ENCODE measurements around the gene MXD4.

The MXD4 gene

DNA sequence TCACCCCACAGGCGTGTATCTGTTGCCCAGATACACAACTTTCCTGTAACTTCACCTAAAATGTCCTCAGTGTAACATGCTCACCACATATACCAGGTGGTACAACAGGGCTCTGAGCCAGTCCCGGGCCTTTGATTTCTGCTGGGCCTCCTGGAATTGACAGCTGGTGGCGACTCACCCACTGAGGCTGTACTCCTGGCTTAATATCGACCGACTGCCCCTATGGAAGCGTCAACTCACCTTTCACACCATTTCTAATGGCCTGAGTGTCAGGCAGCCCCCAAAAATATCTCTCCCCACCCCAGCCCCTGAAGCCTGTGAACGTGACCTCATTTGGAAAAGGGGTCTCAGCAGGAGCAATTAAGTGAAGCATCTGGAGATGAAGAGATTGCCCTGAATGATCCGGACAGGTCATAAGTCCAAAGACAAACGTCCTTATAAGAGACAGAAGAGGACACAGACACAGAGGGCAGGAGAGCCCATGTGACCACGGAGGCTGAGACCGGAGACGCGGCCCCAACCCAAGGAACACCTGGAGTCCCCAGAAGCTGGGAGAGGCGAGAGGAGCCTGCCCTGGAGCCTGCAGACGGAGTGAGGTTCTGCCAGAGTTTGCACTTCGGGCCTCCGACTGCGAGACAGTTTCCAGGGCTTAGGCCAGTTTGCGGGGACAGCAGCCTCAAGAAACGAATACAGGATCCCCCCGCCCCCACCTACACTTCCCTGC is 12.6 kb upstream of the MXD4 start:
- no peak for DNase-seq

DNA sequence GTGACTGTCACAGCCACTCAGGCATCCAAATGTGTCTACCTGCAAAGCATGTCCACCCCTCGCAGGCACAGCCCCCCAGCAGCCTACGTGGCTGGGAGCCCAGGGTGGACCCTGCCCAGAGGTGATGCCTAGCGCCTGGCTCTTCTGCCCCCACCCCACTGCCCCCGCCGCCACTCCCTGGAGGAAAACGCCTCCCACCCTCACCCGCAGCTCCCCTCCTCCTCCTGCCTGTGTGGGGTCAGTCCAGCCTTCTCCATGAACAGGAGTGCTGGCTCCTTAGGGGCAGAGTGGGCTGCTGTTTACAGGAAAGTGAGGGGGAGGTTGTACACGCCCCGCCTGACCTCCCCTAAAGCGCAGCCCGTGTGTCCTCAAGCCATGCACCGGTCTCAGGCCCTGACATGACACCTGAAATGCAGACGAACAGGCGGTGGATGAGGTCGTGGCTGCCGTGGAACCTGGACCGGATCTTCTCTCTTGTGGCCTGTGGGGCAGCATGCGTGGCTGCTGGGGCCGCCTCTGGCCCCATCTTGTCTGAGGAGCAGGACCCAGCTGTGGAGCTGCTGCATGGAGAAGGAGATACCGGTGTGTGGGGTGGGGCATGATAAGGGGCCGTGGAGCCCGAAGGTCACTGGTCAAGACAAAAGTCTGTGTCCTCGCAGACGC is 11.9 kb upstream of the MXD4 start:
- no peak for DNase-seq

DNA sequence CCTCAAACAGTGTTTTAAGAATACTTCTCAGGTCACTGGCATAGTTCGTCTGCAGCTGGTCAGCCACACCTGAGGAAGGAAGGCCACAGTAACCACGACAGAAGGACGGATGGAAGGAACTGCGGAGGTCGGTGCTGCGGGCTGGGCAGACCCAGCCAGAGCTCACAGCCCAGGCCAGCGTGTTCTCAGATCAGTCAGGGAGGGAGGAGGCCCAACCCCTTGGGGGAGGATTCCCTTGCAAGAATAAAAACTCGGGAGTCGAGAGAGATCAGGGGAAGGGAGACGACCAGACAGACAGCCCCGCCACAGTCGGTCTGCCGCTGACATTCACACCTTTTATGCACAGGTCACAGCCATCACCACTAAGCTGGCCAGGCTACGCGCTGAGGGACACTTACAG is 11.3 kb upstream of the MXD4 start:
- DNase-seq: no peak

DNA sequence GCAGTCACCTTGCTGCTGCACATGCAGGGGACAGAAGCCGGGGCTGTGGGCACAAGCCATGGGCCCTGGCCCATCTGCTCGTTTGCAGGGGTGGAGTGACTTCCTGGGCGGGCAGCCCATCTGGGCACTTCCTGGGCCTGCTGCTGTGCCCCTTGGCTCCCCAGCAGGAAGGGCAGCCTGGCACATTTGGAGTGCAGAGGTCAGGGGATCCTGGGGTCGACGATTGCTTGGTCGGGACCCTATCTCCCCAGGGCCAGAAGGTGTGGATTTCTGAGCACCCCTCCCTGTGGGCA is 10.9 kb upstream of the MXD4 start:
- no peak for DNase-seq

DNA sequence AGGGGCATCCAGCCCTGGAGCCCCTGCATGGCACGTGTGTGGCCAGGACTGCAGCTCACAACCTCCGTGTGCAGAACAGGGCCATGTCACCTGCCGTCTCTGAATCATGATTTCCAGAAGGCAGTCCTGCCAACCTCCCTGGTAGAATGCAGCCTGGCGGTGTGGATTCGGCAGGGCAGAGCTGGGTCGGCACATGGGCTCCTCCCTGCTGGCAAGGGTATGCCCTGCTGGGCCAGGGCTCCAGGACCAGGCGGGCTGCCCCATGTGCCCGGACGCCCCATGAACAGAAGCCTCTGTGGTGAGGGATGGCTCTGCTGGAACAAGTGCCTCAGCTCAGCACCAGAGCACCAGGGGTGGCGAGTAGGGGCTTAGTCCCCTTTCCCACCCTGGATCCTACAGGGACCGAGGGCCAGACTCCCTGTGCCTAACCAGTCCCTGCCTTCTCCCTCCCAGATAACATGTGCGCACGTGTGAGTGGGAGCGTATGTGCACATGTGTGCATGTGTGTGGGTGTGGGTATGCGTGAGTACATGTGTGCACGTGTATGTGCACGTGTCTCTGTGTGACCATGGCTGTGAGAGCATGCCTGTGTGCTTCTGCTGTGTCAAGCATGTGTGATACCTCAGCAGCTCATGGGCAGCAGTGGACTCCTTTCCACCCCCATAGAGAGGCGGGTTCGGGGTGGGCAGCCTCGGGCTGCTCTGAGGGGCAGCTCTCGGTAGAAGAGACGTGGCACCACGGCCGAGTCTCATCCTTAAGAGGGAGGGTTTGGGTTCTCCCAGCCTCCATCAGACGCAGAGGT is 10.3 kb upstream of the MXD4 start:
- DNase-seq: no peak

DNA sequence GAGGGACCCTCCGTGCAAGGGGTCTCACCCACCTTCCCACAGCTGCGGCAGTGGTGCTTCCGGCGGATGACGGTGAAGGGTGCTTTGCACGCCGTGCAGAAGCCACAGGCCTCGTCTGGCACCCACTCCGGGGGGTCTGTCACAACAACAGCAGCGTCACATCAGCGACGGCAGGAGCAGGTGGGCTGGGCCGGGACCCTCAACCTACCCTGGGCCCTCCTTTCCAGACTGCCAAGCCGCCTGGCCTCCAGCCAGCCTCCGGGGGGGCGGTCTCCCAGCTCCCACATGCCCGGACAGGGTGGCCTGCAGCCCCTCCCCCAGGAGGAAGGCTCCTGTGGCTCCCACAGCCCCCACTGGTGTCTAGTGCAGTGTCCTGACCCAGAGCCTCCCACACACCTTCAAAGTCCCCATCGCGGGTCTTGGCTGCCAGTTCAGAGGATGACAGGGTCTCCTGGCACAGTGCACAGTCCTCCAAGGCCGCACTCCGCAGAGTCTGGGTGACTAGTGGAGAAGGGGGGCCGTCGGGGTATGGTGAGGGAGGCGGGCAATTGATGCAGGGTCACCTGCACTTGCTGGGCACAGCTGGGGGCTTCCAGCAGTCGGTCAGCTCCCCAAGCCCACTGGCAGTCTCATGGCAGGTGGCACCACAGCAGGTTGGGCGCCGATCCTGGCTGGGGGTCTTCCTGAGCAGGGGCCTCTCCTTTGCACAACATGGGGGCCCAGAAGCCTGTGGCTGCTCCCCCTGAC is 9.5 kb upstream of the MXD4 start:
- DNase-seq: no peak

DNA sequence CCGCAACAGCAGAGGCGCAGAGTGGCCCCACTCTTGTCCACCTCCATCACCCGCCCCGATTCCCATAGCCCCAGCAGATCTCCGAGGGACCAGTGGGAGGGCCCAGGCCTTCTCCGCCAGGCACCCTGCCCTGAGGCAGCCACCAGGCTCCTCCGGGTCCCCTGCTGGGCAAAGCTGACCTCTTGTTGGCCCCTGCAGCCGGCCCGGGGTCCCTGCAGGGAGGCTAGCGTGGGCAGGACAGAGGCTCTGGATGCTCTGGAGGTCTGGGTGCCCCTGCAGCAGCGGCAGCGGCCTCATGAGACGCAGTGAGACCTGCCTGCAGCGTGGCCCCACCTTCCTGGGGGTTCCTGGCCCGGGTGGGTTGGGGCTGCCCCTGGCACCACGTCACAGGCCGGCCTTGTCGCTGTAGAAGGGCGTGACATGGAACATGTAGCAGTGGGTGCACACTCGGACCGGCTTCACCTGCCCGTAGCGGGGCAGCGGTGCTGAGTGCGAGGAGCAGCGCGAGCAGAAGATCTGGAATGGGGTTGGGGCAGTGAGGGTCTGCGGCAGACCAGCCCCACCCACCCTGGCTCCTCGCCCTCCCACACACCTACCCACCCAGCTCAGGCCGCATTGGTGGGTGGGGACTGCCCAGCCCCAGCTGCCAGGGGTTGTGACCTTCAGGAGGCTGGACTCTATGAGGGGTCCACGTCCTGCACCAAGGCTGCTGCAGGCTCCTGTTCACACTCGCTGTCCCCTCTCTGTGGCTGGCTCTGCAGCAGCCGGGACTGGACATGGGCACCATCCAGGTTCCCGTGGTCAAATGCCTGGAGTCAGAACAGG is 8.6 kb upstream of the MXD4 start:
- no peak for DNase-seq

DNA sequence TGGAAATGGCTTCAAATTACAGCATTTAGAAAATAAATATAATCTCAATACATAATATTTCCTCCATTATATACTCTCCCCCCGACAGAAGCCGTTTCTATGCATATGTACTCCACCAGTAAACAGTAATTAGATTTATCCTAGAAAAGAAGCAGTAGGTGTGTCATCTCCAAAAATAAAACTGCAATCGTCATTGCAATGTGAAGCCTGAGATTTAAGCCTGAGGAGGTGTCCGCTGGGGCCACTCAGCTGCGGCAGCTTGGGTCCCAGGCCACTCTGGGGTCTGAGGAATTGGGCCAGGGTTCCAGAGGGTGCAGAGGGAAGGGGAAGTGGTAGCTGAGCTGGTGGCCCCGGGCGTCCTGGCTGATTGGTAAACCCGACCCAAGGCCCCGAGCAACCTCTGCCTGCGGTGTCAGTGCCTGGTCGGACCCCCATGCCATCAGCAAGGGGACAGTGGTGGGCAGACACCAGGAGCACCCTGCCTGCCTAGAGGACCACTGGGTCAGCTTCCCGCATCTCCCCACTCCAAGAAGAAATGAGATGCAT is 7.8 kb upstream of the MXD4 start:
- no peak for DNase-seq

DNA sequence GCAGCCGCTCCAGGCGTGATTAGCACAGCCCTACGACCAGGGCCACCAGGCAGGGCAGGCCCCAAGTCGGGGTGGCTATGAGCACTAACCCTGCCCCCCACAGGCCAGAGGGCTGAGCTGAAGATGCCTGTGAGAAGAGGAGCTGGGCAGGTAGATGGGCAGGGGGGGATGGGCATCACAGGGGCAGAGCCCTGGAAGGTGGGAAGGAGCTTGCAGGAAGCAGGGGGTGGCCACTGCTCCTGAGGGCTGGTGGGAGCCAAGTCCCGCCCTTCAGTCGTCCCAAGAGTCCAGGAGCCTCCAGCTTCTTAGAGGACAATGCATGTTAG is 7.3 kb upstream of the MXD4 start:
- DNase-seq: no peak

DNA sequence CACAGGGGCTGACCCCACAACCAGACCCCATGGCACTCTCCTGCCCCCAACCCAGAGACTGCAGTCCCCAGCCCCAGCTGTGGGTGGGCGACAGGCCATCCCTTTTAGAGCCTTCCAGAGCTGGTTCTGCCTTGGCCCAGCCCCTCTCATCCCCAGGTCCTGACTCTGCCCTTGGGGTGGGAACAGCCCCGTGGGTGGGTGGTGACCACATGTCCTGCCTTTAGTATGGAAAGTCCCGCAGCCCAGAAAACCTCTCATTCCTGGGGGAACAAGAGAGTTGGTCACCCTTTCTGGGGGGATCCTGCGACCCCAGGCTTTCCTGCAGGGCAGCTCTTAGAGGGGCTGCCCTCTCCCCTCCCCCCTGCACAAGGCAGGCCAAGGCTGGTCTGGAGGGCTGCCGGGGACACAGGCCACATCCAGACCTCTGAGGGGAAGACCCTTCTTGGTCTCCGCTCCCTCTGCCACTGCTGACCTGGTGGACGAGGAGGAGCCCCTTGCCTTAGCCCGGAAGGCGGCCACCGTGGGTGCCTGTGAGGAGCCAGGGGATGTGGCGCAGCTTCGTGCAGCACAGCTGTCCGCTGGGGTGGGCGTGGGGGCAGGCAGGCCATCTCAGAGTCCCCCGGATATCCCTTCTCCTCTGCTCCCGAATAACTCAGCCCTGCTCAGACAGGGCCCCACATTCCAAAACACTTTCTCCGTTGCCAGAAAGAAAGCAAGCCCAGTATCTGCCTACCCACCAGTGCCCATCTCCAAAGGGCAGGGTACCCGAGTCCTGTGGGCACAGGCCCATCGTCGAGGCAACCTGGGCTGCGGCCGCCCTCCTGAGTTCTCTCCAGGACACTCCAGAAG is 6.7 kb upstream of the MXD4 start:
- no peak for DNase-seq

DNA sequence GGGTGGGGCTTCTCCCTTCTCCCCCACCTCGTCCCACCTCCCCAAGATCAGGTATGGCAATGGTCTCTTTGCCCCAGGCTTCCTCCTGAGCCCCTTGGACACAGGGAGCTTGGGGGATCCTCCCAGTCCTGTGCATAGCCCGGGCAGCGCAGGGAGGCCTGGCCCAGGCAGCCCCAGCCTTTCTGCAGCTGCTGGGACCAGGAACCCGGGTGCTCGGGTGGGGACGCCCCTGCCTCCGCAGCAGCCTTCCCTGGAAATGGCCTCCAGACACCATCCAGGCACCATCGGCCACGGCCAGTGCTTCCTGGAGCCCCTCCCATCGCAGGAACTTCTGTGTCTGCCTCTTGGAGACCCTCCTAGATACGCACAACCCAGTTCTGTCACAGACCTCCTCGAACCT is 5.9 kb upstream of the MXD4 start:
- DNase-seq: no peak

DNA sequence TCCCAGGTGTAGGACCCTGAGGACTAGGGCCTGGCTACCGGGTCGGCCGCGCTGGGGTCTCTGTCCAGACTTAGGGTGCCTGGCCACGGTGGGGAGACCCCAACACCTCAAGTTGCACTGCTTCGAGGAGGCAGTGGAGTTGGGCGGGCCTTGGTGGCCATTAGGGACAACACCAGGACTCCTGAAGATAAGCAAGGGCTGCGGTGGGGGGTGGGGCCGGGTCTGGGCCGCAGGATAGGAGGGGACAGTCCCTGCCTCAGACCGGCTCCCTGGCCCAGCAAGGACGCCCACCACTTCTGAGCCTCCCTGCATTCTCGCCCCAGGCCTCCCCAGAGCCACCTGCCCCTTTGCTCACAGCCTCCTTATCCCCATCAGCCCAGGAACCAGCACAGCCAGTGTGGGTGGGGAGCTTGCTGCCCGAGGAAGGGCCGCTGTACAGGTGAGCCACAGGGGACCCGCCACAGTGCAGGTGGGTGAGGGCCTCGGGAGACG is 5.5 kb upstream of the MXD4 start:
- no peak for DNase-seq

DNA sequence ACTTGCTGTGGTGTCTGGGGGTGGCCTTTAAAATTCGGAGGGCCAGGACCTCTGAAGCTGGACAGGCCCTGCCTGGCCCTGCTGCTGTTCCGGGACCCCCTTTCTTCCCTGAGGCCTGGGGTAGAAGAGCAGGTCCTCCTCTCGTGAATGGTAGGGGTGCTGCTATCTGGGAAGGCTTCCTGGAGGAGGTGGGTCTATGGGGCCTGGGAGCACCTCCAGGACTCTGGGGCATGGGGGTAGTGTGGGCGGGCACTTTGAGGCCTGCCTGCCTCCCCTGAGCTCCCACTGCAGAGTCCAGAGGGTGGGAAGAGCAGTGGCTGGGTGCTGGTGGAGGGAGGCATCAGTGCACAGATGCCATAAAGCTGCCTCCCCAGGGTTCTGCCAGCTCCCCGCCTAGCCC is 4.9 kb upstream of the MXD4 start:
- DNase-seq: no peak

DNA sequence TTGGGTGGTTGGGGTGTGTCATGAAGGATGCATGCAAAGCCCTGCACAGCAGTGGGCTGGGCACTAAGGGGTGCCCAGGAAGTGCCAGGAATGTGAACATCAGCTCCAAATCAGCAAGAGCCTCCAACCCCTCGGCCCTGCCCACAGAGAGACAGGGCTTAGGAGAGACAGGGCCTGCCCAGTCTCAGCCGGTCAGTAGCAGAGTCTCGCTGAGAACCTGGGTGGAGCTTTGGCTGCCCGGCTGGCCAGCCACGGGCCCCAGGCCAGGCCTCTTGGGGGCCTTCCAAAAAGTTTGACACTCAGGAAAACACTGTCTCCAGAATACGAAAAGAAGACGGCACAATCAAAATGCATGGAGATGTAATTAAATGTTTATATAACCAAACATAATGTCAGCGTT is 4.3 kb upstream of the MXD4 start:
- no peak for DNase-seq

DNA sequence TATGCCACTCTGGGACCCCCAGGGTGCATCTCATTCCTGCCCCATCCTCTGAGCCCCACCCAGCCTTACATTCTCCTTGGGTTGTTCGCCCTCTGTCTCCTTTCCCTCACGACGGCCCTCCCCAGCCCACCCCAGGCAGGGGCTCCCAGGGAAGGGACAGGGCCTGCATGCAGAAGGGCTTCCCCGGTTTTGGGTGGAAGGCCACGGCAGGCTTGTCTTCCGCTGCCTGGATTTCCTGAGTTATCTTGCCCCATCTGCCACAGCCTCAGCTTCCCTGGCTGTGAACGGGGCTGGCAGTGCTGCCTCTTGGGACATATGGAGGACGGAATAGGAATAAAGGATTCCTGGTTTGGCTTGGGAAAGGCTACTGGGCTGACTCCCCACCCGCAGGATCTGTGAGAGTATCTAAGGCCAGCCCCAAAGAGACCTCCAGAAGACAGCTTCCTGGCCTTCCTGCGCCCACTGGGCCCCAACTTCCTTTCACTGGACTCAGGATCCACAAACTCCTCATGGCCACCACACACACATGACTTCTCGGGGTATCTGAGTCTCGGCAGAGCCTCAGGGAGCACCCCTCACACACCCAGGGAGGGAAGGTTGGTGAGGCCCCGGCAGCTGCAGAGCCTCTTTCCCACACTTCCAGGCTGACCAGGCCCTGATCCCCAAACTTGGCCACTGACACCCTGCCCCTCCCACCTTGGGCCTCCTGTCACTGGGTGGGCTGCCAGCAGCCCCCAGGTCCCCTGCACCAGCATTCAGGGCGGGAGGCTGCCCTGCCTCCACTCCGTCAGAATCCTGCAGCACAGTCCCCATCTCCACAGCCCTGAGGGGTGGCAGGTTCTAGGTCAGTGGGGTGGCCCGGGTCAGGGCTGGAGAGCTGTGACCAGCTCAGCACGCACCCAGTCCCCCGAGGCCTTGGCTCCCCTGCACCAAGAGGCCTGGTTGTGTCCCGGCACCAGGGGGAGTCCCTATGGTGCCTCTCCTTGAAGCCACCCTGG is 3.5 kb upstream of the MXD4 start:
- DNase-seq: no peak

DNA sequence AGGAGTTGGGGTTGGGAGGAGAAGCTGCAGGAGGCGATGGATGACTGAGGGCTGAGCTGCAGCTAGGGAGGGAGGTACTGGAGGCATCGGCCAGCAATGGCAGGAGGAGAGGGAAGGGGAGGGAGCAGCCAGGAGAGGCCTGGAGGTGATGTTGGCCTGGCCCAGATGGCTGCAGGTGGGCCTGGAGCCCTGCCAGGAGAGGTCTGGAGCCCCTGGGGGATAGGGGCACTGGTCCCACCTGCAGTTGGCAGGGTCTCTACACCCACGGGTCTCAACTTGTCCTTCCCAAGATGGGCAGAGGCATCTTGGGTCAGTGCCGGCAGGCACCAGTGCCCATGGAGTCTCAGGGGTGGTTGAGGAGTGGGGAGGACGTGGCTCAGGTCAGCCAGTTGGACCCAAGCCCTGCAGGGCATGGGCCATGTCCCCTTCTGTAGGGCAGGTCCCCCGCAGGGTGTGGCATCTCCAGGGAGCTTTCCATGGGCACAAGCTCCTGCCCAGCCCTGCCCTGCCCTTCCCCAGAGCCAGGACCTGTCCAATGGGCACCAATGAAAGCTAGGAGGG is 2.7 kb upstream of the MXD4 start:
- DNase-seq: no peak

DNA sequence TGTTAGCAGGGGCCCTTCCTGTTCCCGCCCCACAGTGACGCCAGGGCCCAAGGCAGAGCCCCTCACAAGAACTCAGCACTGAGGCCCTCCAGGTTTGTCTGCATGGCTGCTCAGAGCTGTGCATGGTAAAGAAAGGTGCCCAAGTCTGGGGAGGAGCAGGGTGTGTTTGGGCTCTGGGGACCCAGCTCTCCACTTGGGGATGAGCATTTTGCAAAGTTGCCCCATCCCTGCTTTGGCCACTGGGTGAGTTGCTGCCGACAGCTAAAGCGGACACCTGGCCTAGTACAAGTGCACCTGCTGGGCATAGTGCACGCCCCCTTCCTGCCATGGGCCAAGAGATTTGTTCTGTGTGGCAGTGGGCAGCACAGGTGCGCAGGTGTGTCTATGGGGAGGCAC is 2.0 kb upstream of the MXD4 start:
- DNase-seq: peak in 1 of 2 experiments; percentile 21

DNA sequence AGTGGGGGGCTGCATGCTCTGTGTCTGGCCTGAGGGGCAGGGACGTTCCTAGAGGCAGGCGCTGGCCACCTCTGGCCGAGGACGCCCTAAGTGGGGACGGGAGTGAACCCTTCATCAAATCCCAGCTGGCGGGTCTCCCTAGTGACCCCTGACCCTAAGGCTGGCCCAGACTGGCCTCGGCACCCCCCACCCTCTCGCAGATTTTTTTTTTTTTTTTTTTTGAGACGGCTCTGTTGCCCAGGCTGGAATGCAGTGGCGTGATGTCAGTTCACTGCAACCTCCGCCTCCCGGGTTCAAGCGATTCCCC is 988 bp upstream of the MXD4 start:
- DNase-seq: no peak

DNA sequence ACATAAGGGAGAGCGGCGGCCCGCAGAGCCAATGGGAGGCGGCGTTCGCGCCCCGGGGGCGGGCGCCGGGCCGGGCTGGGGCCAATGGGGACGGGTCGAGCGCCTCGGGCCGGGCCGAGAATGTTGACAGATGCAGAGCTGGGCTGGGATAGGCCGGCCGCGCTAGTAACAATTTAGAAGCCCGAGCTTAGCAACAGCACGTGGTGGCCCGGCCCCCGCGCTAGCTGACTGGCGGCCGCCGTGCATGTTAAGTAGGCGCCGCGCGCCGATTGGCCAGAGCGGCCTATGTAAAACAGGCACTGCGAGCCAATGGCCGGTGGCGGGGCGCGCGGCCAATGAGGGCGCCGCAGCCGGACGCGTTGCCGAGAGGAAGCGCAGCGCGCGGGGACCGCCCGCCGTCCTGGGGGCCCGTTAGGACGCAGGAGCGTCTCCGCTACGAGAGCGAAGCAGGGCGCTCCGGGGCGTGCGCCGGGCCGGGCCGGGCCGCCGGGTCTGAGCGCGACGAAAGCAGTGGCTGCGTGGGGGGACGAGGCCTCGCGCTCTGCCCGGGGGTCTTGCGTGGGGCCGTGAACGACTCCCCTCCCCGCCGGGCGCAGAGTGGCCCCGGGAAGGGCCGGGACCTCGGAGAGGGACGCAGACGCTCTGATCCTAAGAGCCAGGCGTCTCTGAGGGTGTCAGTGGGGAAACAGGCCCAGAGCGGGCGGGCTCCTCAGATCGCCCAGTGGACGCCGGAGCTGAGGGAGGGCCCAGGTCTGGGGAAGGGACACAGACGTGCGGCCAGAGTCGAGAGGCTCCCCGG is 435 bp upstream of the MXD4 start:
- DNase-seq: peak; percentile 95 to 99
